ENCODE results near the gene CD300LB. TPM values are rescaled to one million over a fixed set of nuclear protein-coding genes. Genes with fewer than 3 reads are reported as not detected.
A peak's percentile ranks its signal among the peaks of the same experiment; 100 is the strongest.
"Not testable (repeated sequence)": the region's sequence is repeated elsewhere in the genome, so short reads cannot be mapped to it uniquely, and the experiment has no call there.

CD300LB gene
- total RNA-seq, 1 donor from 2014 or later: 1.5 TPM

DNA sequence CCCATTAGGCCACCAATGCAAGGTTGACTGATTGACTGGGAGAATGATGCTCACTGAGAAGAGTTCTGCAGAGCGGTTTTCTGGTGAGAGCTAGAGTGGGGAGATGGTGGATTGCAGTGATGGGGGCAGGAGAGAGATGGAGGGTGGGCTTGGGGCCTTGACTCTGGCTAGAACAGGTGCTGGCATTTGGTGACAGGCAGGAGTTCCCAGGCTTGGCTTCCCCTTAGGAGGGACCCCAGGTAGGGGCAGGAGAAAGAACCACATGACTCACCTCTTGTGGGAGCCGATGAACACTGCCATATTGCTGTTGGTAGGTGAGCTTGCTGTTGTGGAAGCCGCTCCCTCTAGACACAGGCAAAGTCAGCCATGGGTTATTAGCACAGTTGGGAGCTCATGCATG lies 8.0 kb downstream of the CD300LB start:
- H3K4me3 ChIP-seq: no peak overlapping the region
- no peak overlapping the region for H3K27ac ChIP-seq
- intact Hi-C loops (cut with DNase I): no loop called here
- no peaks in the 10 kb centered on the region for H3K9me3 ChIP-seq
- DNase-seq: no peak
- peaks cover 7% of the 10 kb centered on the region for H3K4me1 ChIP-seq
- no peak for ATAC-seq
- TF ChIP-seq, protein P1, sequence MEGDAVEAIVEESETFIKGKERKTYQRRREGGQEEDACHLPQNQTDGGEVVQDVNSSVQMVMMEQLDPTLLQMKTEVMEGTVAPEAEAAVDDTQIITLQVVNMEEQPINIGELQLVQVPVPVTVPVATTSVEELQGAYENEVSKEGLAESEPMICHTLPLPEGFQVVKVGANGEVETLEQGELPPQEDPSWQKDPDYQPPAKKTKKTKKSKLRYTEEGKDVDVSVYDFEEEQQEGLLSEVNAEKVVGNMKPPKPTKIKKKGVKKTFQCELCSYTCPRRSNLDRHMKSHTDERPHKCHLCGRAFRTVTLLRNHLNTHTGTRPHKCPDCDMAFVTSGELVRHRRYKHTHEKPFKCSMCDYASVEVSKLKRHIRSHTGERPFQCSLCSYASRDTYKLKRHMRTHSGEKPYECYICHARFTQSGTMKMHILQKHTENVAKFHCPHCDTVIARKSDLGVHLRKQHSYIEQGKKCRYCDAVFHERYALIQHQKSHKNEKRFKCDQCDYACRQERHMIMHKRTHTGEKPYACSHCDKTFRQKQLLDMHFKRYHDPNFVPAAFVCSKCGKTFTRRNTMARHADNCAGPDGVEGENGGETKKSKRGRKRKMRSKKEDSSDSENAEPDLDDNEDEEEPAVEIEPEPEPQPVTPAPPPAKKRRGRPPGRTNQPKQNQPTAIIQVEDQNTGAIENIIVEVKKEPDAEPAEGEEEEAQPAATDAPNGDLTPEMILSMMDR (IDR thresholded peaks at IDR 0.05): no peak
- H3K27me3 ChIP-seq (ENCODE audit: low read depth): no peaks in the 10 kb centered on the region
- H3K36me3 ChIP-seq: no peaks in the 10 kb centered on the region

DNA sequence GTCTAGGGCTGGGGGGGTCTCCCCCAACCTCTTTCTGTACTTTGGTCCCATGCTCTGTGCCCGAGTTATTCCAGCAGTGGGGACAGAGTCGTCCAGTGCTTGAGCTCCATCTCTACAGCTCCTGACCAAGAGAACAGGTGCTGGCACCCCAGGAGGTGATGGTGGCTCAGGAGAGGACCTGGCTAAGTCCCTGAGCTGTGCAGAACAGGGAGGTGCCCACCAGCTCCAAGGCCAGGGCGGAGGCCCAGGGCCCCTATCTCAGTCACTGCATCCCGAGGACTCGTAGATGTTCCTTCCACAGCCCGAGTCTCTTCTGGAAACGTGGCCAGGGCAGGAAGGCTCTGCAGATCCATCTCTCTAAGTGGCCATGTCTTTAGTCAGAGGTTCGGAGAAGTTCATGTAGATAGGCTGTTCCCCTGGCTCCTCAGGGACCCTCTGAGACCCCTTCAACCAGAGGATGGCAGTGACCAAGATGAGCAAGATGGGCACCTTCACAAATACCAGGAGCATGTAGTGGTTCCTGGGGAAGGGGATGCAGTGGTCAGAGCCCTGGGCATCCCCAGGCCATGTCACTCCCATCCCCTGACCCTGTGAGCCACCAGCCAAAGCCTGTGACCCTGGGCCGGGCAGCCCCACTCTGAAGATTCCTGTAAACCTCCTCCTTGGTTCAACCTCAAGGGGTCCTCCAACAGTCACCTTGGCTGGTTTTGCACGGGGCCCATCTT lies 8.7 kb downstream of the CD300LB start:
- intact Hi-C loops (cut with DNase I): no loop called here
- H3K9me3 ChIP-seq: no peaks in the 10 kb centered on the region
- ATAC-seq (no peak), DNase-seq (no peak)
- H3K27me3 ChIP-seq (ENCODE audit: low read depth): no peaks in the 10 kb centered on the region
- peak overlapping the region; percentile 73 for H3K27ac ChIP-seq
- TF ChIP-seq, protein P1 (IDR thresholded peaks at IDR 0.05): no peak
- peaks cover 4% of the 10 kb centered on the region for H3K4me1 ChIP-seq
- H3K36me3 ChIP-seq: no peaks in the 10 kb centered on the region
- H3K4me3 ChIP-seq: no peak overlapping the region

DNA sequence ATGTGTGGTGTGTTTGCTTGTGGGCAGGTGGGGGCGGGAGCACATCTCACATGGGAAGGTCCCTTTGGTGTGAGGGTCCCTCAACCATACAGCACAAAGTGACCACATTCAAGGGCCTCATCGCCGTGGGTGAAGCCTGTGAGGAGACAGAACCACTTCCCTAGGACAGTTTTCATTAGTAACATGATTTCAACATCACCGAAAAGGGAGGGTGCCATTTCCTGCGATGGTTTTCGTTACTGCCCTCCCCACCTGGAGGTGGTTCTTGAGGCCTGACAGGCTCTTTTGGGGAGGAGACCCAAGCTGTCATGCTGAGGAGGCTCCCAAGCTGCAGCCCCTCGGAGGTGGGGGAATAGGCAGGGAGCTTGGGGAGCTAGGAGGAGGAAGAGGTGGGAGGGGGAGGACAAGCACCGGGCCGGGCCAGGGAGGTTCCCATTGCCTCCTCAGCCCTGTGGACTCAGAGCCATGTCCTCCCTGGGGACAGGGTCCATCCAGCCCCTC lies 9.5 kb downstream of the CD300LB start:
- Histone ChIP-seq H3K4me3 (no peak overlapping the region), H3K27me3 (ENCODE audit: low read depth) (no peaks in the 10 kb centered on the region), H3K9me3 (no peaks in the 10 kb centered on the region), H3K27ac (peak overlapping the region; percentile 73), H3K36me3 (no peaks in the 10 kb centered on the region), H3K4me1 (no peaks in the 10 kb centered on the region)
- no peak for DNase-seq
- TF ChIP-seq, protein P1 (IDR thresholded peaks at IDR 0.05): no peak
- intact Hi-C loops (cut with DNase I): no loop called here
- ATAC-seq: peak; percentile 69 to 71

DNA sequence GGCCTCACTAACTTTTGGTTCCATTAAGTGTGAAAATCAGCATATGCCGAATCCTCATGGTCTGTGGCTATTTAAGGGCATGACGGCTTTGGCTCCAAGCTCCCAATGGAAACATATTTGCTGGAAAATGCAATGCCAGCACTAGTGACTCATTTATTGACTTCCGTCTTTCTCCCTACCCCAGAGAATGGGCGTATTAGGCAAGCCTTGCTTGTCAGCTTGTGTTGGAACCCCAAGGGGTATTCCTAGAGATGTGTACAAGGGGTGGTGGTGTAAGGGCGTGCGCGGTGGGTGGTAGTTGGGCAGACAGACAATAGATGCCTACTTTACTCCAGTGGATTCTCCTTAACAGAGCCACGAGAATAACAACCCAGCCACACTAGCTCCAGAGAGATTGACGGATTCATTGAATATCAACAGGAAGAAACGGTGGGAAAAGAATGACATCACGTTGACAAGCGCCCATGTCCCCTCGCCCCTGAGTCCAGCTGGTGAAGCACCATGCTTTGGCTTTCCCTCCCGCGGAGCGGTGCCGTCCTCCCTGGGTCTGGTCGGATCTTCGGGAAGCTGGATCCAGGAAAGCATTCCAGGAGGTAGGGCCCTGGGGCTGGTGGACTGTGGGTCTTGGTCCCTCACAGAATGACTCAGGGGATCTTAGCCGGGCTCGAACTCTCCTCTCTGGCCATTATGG lies 10.3 kb downstream of the CD300LB start:
- TF ChIP-seq, protein P1 (IDR thresholded peaks at IDR 0.05): no peak
- peak overlapping the region; percentile 8 for H3K4me3 ChIP-seq
- intact Hi-C loops (cut with DNase I): no loop called here
- H3K27ac ChIP-seq: peak overlapping the region; percentile 73
- DNase-seq: no peak
- no peaks in the 10 kb centered on the region for H3K4me1 ChIP-seq
- H3K27me3 ChIP-seq (ENCODE audit: low read depth): no peaks in the 10 kb centered on the region
- H3K9me3 ChIP-seq: no peaks in the 10 kb centered on the region
- ATAC-seq: peak; percentile 67 to 76
- H3K36me3 ChIP-seq: no peaks in the 10 kb centered on the region

DNA sequence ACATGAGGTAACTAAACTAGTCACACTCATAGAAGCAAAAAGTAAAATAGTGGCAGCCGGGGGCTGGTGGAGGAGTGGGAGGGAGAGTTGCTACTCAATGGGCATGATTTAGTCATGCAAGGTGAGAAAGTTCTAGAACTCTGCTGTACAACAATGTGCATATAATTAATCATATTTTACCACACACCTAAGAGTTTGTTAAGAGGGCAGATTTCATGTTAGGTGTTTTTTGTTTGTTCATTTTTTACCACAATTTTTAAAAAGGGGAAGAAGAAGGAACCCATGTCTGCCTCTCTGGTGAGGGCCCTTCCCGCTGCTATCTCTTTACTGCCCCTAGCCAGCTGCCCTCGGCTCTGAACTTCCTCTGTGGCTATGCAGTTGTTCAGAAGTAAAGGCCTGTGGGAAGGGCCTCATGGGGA lies 11.2 kb downstream of the CD300LB start:
- H3K4me1 ChIP-seq: no peaks in the 10 kb centered on the region
- no peaks in the 10 kb centered on the region for H3K9me3 ChIP-seq
- intact Hi-C loops (cut with DNase I): no loop called here
- H3K4me3 ChIP-seq: no peak overlapping the region
- H3K27me3 ChIP-seq (ENCODE audit: low read depth): no peaks in the 10 kb centered on the region
- DNase-seq: peak; percentile 70
- no peaks in the 10 kb centered on the region for H3K36me3 ChIP-seq
- H3K27ac ChIP-seq: peak overlapping the region; percentile 73
- peak; percentile 66 to 67 for ATAC-seq
- TF ChIP-seq, protein P1 (IDR thresholded peaks at IDR 0.05): no peak

DNA sequence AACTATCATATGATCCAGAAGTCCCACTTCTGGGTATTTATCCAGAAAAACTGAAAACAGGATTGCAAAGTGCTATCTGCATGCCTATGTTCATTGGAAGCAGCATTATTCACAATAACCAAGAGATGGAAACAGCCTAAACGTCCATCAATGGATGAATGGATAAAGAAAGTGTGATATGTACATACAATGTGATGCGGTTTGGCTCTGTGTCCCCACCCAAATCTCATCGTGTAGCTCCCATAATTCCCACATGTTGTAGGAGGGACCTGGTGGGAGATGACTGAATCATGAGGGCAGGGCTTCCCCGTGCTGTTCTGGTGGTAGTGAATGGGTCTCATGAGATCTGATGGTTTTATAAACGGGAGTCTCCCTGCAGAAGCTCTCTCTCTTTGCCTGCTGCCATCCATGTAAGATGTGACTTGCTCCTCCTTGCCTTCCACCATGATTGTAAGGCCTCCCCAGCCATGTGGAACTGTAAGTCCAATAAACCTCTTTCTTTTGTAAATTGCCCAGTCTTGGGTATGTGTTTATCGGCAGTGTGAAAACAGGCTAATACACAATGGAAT lies 12.8 kb downstream of the CD300LB start:
- H3K4me1 ChIP-seq; H3K4me3 ChIP-seq; DNase-seq; H3K9me3 ChIP-seq; intact Hi-C loops (cut with DNase I); H3K27me3 ChIP-seq (ENCODE audit: low read depth); H3K27ac ChIP-seq; H3K36me3 ChIP-seq; ATAC-seq: not testable (repeated sequence)

Data from lower lobe of right lung (tissue), 2 donors.